ENCODE measurements around the gene CARMIL3. TPM values are rescaled to one million over a fixed set of nuclear protein-coding genes. Genes with fewer than 3 reads are reported as not detected.

The CARMIL3 gene
- total RNA-seq, 2 donors from 2014 or later, result 1.9 to 2.1 TPM

DNA sequence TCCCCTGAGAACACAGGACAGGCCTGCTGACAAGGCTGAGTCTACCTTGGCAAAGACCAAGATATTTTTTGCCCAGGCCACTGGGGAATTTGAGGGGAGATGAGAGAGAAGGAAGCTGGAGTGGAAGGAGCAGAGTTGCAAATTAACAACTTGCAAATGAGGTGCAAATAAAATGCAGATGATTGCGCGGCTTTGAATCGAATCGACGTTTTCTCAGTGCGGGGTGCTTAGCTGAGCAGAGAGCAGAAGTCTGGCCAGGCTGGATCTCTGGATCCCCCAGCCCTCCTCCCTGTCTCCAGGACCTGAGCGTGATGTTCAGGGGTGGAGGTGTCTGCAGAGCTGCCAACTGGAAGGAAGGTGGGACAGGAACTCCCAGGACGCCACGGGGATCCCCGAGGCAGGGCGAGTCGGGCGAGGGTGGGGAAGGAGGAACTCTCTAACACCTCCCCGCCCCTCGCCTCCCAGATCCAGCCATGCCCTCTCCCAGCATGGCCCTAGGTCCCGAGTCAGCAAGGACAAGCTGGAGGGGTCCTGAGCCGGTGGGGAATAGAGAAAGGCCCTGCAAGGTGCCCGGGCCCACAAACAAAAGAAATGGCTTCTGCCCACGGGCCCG, 527 bp upstream of the CARMIL3 start:
- H3K36me3 Mint-ChIP-seq (ENCODE audit: insufficient read depth in 2 of 2), result peaks cover 0 to 2% of the 10 kb centered on the region in 2 donors
- H3K4me1 Mint-ChIP-seq (ENCODE audit: low read depth), result peaks cover 19% of the 10 kb centered on the region
- no peak for DNase-seq
- H3K27me3 Mint-ChIP-seq (ENCODE audit: low read depth), result peaks cover 7% of the 10 kb centered on the region
- no peaks in the 10 kb centered on the region for H3K9me3 Mint-ChIP-seq
- no peak for ATAC-seq (replicated peaks in 1 of 2)
- H3K4me3 Mint-ChIP-seq, result peak overlapping the region; percentile 79 to 82
- H3K27ac Mint-ChIP-seq, result no peak overlapping the region

DNA sequence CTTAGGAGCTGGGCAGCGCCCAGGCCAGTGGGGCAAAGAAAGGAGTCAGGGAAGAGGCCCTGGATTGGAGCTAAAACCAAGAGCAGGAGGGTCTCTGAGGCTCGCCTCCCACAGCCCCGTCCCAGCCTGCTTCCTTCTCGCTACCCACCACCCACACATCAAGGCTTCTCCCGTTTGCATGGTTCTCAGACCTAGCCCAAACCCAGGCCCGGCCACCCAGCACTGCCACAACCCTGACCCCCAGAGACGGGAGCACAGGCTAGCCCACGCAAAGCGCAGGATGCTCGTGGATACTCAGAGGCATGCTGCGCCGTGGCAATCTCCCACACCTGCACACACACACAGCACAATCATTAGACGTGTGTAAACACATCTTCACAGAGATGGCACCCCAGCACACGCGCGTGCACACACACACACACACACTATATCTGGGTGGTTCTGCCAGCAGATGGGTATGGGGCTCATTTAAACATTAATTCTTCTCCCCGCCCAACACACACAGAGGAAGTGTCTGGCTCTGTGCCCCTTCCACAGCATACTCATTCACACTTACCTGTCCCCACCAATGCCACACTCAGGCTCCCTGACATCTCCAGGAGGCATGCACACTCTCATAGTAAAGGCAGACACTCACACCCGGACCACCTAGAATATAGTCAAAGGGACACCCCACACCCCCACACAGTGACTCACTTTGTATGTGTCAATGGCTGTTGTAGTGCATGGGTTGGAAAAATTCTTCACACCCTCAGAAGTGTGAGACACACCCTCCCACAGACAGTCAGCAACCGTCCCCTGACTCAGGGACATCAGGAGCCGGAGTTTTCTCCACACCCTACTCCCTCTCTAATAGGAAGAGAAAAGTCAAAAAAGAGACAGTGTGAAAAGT, 1.1 kb downstream of the CARMIL3 start:
- H3K9me3 Mint-ChIP-seq, result no peaks in the 10 kb centered on the region
- H3K27me3 Mint-ChIP-seq (ENCODE audit: low read depth), result peaks cover 7% of the 10 kb centered on the region
- peak overlapping the region; percentile 79 to 82 for H3K4me3 Mint-ChIP-seq
- ATAC-seq (replicated peaks in 1 of 2) (peak; percentile 83 to 85), DNase-seq (peak; percentile 66 to 75)
- H3K36me3 Mint-ChIP-seq (ENCODE audit: insufficient read depth in 2 of 2), result peaks cover 0 to 2% of the 10 kb centered on the region in 2 donors
- peaks cover 19% of the 10 kb centered on the region for H3K4me1 Mint-ChIP-seq (ENCODE audit: low read depth)
- no peak overlapping the region for H3K27ac Mint-ChIP-seq

- DNase-seq (no peak), ATAC-seq (replicated peaks in 1 of 2) (no peak)
- Mint-ChIP-seq H3K36me3 (ENCODE audit: insufficient read depth in 2 of 2) (peaks cover 0 to 2% of the 10 kb centered on the region in 2 donors), H3K4me1 (ENCODE audit: low read depth) (peaks cover 19% of the 10 kb centered on the region), H3K4me3 (peak overlapping the region; percentile 79 to 82), H3K27me3 (ENCODE audit: low read depth) (peaks cover 7% of the 10 kb centered on the region), H3K9me3 (no peaks in the 10 kb centered on the region), H3K27ac (no peak overlapping the region)
Observed at GRCh38 chr14:24053548-24054323, 1.9 kb downstream of the CARMIL3 start.

- H3K9me3 Mint-ChIP-seq, result no peaks in the 10 kb centered on the region
- peaks cover 0 to 2% of the 10 kb centered on the region in 2 donors for H3K36me3 Mint-ChIP-seq (ENCODE audit: insufficient read depth in 2 of 2)
- ATAC-seq (replicated peaks in 1 of 2), result no peak
- no peak for DNase-seq
- H3K4me1 Mint-ChIP-seq (ENCODE audit: low read depth), result peaks cover 19% of the 10 kb centered on the region
- no peak overlapping the region for H3K27ac Mint-ChIP-seq
- H3K4me3 Mint-ChIP-seq, result no peak overlapping the region
- peaks cover 7% of the 10 kb centered on the region for H3K27me3 Mint-ChIP-seq (ENCODE audit: low read depth)
Observed at GRCh38 chr14:24054324-24054641, 2.5 kb downstream of the CARMIL3 start.

- DNase-seq (no peak), ATAC-seq (replicated peaks in 1 of 2) (no peak)
- H3K36me3 Mint-ChIP-seq (ENCODE audit: insufficient read depth in 2 of 2), result peaks cover 0 to 2% of the 10 kb centered on the region in 2 donors
- no peak overlapping the region for H3K4me3 Mint-ChIP-seq
- peaks cover 7% of the 10 kb centered on the region for H3K27me3 Mint-ChIP-seq (ENCODE audit: low read depth)
- no peak overlapping the region for H3K27ac Mint-ChIP-seq
- H3K4me1 Mint-ChIP-seq (ENCODE audit: low read depth), result peaks cover 19% of the 10 kb centered on the region
- no peaks in the 10 kb centered on the region for H3K9me3 Mint-ChIP-seq
Observed at GRCh38 chr14:24054646-24055045, 2.8 kb downstream of the CARMIL3 start.

DNA sequence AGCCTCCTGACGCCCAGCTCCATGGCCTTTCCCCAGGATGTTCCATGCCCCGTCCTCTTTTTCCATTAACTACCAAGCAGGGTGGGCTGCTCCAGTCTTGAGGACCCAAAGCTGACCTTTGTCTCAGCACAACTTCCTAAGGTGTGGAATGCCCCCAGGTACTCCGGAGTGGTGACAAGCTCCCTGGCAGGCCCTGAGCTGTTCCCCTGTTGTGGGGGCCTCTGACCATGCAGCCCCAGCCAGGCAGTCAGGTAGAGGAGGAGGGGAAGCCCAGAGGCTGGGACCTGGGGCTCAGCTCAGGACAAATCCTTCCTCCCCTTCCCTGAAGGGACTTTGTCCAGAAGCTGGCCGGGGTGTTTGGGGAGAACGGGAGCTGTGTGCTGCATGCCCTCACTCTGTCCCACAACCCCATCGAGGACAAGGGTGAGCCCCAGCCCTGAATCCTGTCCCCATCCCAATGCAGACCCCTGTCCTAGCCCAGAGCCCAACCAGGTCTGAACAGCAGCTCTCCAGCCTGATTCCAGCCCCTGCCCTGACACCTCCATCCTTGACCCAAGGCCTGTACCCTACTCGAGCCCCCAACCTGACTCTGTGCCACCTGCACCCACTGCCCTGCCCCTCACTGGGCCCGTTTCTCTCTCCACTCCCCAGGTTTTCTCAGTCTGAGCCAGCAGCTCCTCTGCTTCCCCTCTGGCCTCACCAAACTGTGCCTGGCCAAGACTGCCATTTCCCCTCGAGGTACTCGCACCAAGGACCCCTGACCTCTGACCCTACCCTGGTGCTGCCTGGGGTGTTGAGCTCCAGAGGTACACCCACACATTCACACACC, 4.4 kb downstream of the CARMIL3 start:
- ATAC-seq (replicated peaks in 1 of 2) (no peak), DNase-seq (no peak)
- Mint-ChIP-seq H3K4me1 (ENCODE audit: low read depth) (peaks cover 15% of the 10 kb centered on the region), H3K27ac (no peak overlapping the region), H3K4me3 (no peak overlapping the region), H3K36me3 (ENCODE audit: insufficient read depth in 2 of 2) (no peaks in the 10 kb centered on the region), H3K27me3 (ENCODE audit: low read depth) (peaks cover 7% of the 10 kb centered on the region), H3K9me3 (no peaks in the 10 kb centered on the region)

- peaks cover 13% of the 10 kb centered on the region for H3K4me1 Mint-ChIP-seq (ENCODE audit: low read depth)
- no peaks in the 10 kb centered on the region for H3K9me3 Mint-ChIP-seq
- H3K27ac Mint-ChIP-seq, result no peak overlapping the region
- H3K4me3 Mint-ChIP-seq, result no peak overlapping the region
- ATAC-seq (replicated peaks in 1 of 2) (no peak), DNase-seq (no peak)
- no peaks in the 10 kb centered on the region for H3K36me3 Mint-ChIP-seq (ENCODE audit: insufficient read depth in 2 of 2)
- peaks cover 7% of the 10 kb centered on the region for H3K27me3 Mint-ChIP-seq (ENCODE audit: low read depth)
Observed at GRCh38 chr14:24056800-24057184, 5.0 kb downstream of the CARMIL3 start.

- H3K9me3 Mint-ChIP-seq, result no peaks in the 10 kb centered on the region
- peaks cover 7% of the 10 kb centered on the region for H3K27me3 Mint-ChIP-seq (ENCODE audit: low read depth)
- peaks cover 13% of the 10 kb centered on the region for H3K4me1 Mint-ChIP-seq (ENCODE audit: low read depth)
- H3K4me3 Mint-ChIP-seq, result no peak overlapping the region
- no peak for DNase-seq
- H3K36me3 Mint-ChIP-seq (ENCODE audit: insufficient read depth in 2 of 2), result no peaks in the 10 kb centered on the region
- ATAC-seq (replicated peaks in 1 of 2), result no peak
- no peak overlapping the region for H3K27ac Mint-ChIP-seq
Observed at GRCh38 chr14:24057271-24057670, 5.5 kb downstream of the CARMIL3 start.

- Mint-ChIP-seq H3K36me3 (ENCODE audit: insufficient read depth in 2 of 2) (no peaks in the 10 kb centered on the region), H3K27me3 (ENCODE audit: low read depth) (peaks cover 5% of the 10 kb centered on the region), H3K4me3 (no peak overlapping the region), H3K27ac (no peak overlapping the region), H3K4me1 (ENCODE audit: low read depth) (peaks cover 9% of the 10 kb centered on the region), H3K9me3 (no peaks in the 10 kb centered on the region)
- ATAC-seq (replicated peaks in 1 of 2) (no peak), DNase-seq (no peak)
Observed at GRCh38 chr14:24057867-24058259, 6.1 kb downstream of the CARMIL3 start.

DNA sequence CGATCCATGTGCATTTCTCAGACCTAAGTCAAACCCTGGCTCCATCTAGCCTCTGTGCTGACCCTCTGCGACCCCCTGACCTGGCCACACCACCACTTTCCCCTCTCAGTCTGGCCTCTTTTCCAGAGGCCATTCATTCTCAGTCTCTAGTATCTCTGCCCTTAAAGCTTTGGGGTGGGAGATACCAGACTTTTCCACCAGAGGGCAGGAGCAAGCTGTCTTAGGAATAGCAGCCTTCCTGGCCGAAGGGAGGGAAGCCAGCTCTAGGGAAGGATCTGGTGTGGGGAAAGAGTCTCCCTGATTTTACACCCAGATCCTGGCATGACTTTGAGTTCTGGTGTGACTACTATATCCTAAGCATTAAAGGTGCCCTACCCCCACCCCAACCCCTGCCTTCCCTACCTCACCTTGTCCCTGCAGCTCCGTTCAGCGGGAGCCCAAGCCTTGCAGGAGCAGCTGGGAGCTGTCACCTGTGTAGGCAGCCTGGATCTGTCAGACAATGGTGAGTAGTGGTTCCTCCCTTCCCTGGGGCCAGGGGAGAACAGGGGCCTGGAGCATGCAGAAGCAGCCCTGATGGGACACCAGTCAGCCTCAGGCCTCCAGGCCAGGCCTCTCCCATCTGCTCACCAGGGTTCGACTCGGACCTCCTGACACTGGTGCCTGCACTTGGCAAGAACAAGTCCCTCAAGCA, 6.6 kb downstream of the CARMIL3 start:
- Mint-ChIP-seq H3K36me3 (ENCODE audit: insufficient read depth in 2 of 2) (no peaks in the 10 kb centered on the region), H3K9me3 (no peaks in the 10 kb centered on the region), H3K4me3 (no peak overlapping the region), H3K27me3 (ENCODE audit: low read depth) (no peaks in the 10 kb centered on the region), H3K27ac (no peak overlapping the region), H3K4me1 (ENCODE audit: low read depth) (peaks cover 3% of the 10 kb centered on the region)
- DNase-seq, result peak; percentile 53 to 69
- peak; percentile 41 to 64 for ATAC-seq (replicated peaks in 1 of 2)

- Mint-ChIP-seq H3K4me3 (no peak overlapping the region), H3K4me1 (ENCODE audit: low read depth) (no peaks in the 10 kb centered on the region), H3K27ac (no peak overlapping the region), H3K9me3 (no peaks in the 10 kb centered on the region), H3K36me3 (ENCODE audit: insufficient read depth in 2 of 2) (no peaks in the 10 kb centered on the region), H3K27me3 (ENCODE audit: low read depth) (no peaks in the 10 kb centered on the region)
- DNase-seq (no peak), ATAC-seq (replicated peaks in 1 of 2) (no peak)
Observed at GRCh38 chr14:24058951-24059475, 7.2 kb downstream of the CARMIL3 start.

- ATAC-seq (replicated peaks in 1 of 2) (no peak), DNase-seq (no peak)
- Mint-ChIP-seq H3K9me3 (no peaks in the 10 kb centered on the region), H3K27me3 (ENCODE audit: low read depth) (no peaks in the 10 kb centered on the region), H3K4me3 (no peak overlapping the region), H3K36me3 (ENCODE audit: insufficient read depth in 2 of 2) (no peaks in the 10 kb centered on the region), H3K4me1 (ENCODE audit: low read depth) (no peaks in the 10 kb centered on the region), H3K27ac (no peak overlapping the region)
Observed at GRCh38 chr14:24059841-24060388, 8.1 kb downstream of the CARMIL3 start.
